Measurements from ENCODE around the gene RYR2.
A peak's percentile ranks its signal among the peaks of the same experiment; 100 is the strongest.

RYR2 gene

DNA sequence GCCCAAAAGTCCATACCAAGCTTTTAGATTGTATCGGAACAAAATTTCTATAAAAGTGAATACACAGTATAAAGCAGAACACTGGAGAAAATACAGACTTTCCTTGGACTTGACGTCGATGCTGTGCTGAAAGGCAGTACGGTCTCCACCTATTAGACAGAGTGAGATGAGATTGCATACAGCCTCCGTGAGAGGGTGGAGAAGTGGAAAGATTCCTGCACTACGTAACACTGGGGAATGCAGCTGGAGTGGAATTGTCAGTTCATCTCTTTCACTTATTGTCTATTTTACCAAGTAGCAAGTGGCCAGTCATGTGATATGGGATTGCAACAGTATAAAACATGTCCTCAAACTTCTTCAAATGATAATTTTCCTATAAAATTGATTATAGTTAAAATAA lies 639.2 kb downstream of the RYR2 start:
- no peak for DNase-seq (ENCODE audit: low spot score)
- no peak for TF ChIP-seq CTCF (conservative IDR thresholded peaks at IDR 0.05; ENCODE audit: low read depth)
- POLR2A ChIA-PET (ENCODE audit: low non-redundant PET) = no interaction called here
- CTCF ChIA-PET = interaction anchor here (1.5 kb wide), 1 partner anchor 8 kb away, joined by 3 read pairs; no protein-coding TSS in a partner anchor
- no peak overlapping the region for H3K27ac ChIP-seq

DNA sequence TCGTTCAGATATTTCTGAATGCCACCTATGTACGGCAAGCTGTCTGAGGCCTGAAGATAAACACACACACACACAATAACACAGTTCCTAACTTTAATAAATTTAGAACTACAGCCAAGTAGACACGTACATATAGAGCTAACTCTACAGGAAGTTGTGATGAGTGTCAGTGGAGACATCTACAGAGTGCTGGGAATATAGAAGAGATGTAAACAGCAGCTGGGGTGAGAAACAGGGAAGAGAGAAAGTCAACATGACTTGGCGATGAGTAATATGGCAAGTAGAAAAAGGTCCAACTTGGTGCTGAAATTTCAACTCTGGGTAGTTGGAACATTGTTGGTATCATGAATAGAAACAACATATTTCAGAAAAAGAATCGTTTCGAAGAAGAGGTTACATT lies 642.3 kb downstream of the RYR2 start:
- TF ChIP-seq CTCF (conservative IDR thresholded peaks at IDR 0.05; ENCODE audit: low read depth) = no peak
- DNase-seq (ENCODE audit: low spot score) = peak; percentile 14
- CTCF ChIA-PET = no interaction called here
- H3K27ac ChIP-seq = no peak overlapping the region
- POLR2A ChIA-PET (ENCODE audit: low non-redundant PET) = no interaction called here

- ChIA-PET POLR2A (ENCODE audit: low non-redundant PET) (no interaction called here), CTCF (no interaction called here)
- no peak for TF ChIP-seq CTCF (conservative IDR thresholded peaks at IDR 0.05; ENCODE audit: low read depth)
- H3K27ac ChIP-seq = no peak overlapping the region
- no peak for DNase-seq (ENCODE audit: low spot score)
Observed at GRCh38 chr1:237685551-237685950, 643.6 kb downstream of the RYR2 start.

- DNase-seq (ENCODE audit: low spot score) = no peak
- POLR2A ChIA-PET (ENCODE audit: low non-redundant PET) = no interaction called here
- H3K27ac ChIP-seq = no peak overlapping the region
- no peak for TF ChIP-seq CTCF (conservative IDR thresholded peaks at IDR 0.05; ENCODE audit: low read depth)
- CTCF ChIA-PET = interaction anchor here (0.7 to 1.0 kb wide), 2 partner anchors 9 to 13 kb away, joined by 3 to 4 read pairs; no protein-coding TSS in a partner anchor
Observed at GRCh38 chr1:237687804-237688203, 645.8 kb downstream of the RYR2 start.

DNA sequence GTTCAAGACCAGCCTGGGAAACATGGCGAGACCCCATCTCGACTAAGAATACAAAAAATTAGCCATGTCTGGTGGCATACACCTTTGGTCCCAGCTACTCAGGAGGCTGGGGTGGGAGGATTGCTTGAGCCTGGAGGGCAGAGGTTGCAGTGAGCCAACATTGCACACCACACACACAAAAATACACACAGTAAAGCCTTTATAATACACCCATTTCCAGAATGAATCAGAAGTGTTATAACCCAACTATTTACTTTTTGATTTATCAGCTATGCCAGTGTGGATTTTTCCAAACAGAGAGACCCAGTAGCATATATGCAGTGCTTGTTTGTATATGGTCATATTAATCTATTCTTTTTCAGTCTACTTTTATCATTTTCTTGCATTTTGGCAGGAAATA lies 648.7 kb downstream of the RYR2 start:
- H3K27ac ChIP-seq = no peak overlapping the region
- no peak for TF ChIP-seq CTCF (conservative IDR thresholded peaks at IDR 0.05; ENCODE audit: low read depth)
- POLR2A ChIA-PET (ENCODE audit: low non-redundant PET) = no interaction called here
- DNase-seq (ENCODE audit: low spot score) = no peak
- CTCF ChIA-PET = no interaction called here

- CTCF ChIA-PET = no interaction called here
Observed at GRCh38 chr1:237692255-237692654, 650.3 kb downstream of the RYR2 start.

More at GRCh38 chr1:237692255-237692654, 650.3 kb downstream of the RYR2 start:
- no peak overlapping the region for H3K27ac ChIP-seq
- no peak for DNase-seq (ENCODE audit: low spot score)
- POLR2A ChIA-PET (ENCODE audit: low non-redundant PET) = no interaction called here
- no peak for TF ChIP-seq CTCF (conservative IDR thresholded peaks at IDR 0.05; ENCODE audit: low read depth)
